ENCODE results near the gene CALN1.

DNA sequence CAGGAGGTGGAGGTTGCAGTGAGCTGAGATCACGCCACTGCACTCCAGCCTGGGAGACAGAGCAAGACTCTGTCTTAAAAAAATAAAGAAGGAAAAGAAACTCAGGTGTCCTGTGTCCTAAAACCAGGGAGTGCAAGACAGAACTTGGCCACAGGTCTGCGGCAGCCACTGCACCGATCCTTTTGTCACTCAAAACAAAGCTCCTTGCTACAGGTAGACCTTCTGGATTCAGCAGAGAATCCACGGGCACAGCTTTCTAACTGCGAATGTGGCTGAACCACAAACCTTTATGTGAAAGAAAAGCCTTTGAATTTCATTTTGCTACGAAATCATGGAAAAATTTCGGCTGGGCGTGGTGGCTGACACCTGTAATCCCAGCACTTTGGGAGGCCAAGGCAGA, 634.9 kb downstream of the CALN1 start:
- TF ChIP-seq, protein P1, sequence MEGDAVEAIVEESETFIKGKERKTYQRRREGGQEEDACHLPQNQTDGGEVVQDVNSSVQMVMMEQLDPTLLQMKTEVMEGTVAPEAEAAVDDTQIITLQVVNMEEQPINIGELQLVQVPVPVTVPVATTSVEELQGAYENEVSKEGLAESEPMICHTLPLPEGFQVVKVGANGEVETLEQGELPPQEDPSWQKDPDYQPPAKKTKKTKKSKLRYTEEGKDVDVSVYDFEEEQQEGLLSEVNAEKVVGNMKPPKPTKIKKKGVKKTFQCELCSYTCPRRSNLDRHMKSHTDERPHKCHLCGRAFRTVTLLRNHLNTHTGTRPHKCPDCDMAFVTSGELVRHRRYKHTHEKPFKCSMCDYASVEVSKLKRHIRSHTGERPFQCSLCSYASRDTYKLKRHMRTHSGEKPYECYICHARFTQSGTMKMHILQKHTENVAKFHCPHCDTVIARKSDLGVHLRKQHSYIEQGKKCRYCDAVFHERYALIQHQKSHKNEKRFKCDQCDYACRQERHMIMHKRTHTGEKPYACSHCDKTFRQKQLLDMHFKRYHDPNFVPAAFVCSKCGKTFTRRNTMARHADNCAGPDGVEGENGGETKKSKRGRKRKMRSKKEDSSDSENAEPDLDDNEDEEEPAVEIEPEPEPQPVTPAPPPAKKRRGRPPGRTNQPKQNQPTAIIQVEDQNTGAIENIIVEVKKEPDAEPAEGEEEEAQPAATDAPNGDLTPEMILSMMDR (IDR thresholded peaks at IDR 0.05): no peak
- TF ChIP-seq EP300 (IDR thresholded peaks at IDR 0.05) (no peak), POLR2A (IDR thresholded peaks at IDR 0.05) (no peak)

Data from gastroesophageal sphincter (tissue), 3 donors.